Heart left ventricle (tissue), 13 donors: ENCODE results near the gene TXNDC11.

ENCODE experiments used
- POLR2A ChIP-seq, 2 donors: fragments of 450-650 bp; IDR thresholded peaks; one replicate each; pipeline ENCODE4 v1.6.1; 2017; ENCODE audit warnings: antibody characterized with exemption in 2 of 2, mild to moderate bottlenecking in 2 of 2, moderate library complexity in 2 of 2
- TF ChIP-seq, protein P1 (sequence below), 12 donors: fragments of 200-600 bp; sonication (generic) in 4 of 12; IDR thresholded peaks; one replicate each; pipeline versions ENCODE4 v1.5.0 to v1.8.0; 2018 to 2022; ENCODE audit warnings: antibody characterized with exemption in 12 of 12, mild to moderate bottlenecking in 5 of 12
- donor health status: ischemic (EF 13 %, LVEDD 7.1; RV severe dilation, severe dysfunction).
- donor health status: DM: no; HTN: yes; CAD: no.
- donor health status: DM: no; HTN: no; CAD: no.
- donor health status: ischemic (EF 25% LVEDD 6.9; RV normal size, moderate dysfunction).
- donor health status: ischemic (EF 25% LVEDD 5.7; RV mildly dilated, moderate dysfunction).
- donor health status: ischemic (EF 35%, LVEDD 5.7; RV mildly dilated, moderate dysfunction).
- donor health status: nonischemic (EF 11% LVEDD 7.7; RV severe dilation, severe dysfunction).
- donor health status: DM: yes; HTN: yes; CAD: no.
- donor health status: PGD.
- donor health status: ischemic (EF 29% LVEDD 5.4; RV normal size, mild dysfunction).
- donor health status: nonischemic (EF 23%, LVEDD 6.1; RV moderate dilation, normal function).

DNA sequence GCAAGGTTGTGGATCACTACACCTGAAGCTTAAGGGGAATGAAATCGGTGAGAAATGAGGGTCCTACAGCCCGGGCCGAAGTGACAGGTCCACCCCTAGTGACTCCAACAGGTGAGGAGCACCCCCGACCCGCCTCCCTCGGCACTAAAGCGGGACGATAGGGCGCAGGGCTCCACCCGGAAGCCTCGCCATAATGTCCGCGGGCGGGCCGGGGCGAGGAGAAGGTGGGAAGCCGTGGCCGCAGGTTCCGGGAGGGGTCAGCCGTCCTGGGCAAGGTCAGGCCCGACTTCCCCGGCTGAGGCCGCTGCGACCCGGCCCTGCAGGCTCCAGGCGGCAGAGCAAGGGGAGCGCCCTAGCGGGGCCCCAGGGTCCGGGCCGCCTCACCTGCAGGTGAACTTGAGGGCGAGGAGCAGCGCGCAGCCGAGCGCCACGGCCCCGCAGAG lies 543 bp downstream of the TXNDC11 start:
- TF ChIP-seq, protein P1, sequence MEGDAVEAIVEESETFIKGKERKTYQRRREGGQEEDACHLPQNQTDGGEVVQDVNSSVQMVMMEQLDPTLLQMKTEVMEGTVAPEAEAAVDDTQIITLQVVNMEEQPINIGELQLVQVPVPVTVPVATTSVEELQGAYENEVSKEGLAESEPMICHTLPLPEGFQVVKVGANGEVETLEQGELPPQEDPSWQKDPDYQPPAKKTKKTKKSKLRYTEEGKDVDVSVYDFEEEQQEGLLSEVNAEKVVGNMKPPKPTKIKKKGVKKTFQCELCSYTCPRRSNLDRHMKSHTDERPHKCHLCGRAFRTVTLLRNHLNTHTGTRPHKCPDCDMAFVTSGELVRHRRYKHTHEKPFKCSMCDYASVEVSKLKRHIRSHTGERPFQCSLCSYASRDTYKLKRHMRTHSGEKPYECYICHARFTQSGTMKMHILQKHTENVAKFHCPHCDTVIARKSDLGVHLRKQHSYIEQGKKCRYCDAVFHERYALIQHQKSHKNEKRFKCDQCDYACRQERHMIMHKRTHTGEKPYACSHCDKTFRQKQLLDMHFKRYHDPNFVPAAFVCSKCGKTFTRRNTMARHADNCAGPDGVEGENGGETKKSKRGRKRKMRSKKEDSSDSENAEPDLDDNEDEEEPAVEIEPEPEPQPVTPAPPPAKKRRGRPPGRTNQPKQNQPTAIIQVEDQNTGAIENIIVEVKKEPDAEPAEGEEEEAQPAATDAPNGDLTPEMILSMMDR (IDR thresholded peaks at IDR 0.05), result no peak
- no peak for TF ChIP-seq POLR2A (IDR thresholded peaks at IDR 0.05)
